Heart left ventricle (tissue), 16 donors: Measurements from ENCODE around the gene CEACAM1. TPM values are rescaled to one million over a fixed set of nuclear protein-coding genes. Genes with fewer than 3 reads are reported as not detected.

Experiments used
- ATAC-seq, 4 donors: fragments of 200-7000 bp; cut with Tn5 transposase; one replicate each; pipeline ENCODE4 v1.9.1; 2020 to 2022; ENCODE audit warnings: moderate library complexity in 4 of 4, mild to moderate bottlenecking in 3 of 4, moderate number of reproducible peaks in 1 of 4
- DNase-seq, 5 donors: peaks; one replicate each; pipeline ENCODE4 v3.0.0-alpha.2; 2020
- H3K27ac ChIP-seq, 12 donors: fragments of 200-600 bp; sonication (generic) in 4 of 12; one replicate each; pipeline versions ENCODE4 v1.5.0 to v1.8.0; 2016 to 2022; ENCODE audit warnings: mild to moderate bottlenecking in 2 of 12
- H3K27me3 ChIP-seq, 9 donors: fragments of 200-600 bp; sonication (generic) in 2 of 9; one replicate each; pipeline versions ENCODE4 v1.5.1 to v1.8.0; 2016 to 2022; ENCODE audit warnings: mild to moderate bottlenecking in 3 of 9
- H3K36me3 ChIP-seq, 9 donors: fragments of 200-600 bp; sonication (generic) in 2 of 9; one replicate each; pipeline versions ENCODE4 v1.5.0 to v1.8.0; 2018 to 2022; ENCODE audit warnings: mild to moderate bottlenecking in 2 of 9
- H3K4me1 ChIP-seq, 12 donors: fragments of 200-600 bp; sonication (generic) in 4 of 12; one replicate each; pipeline versions ENCODE4 v1.5.0 to v1.8.0; 2016 to 2022; ENCODE audit warnings: mild to moderate bottlenecking in 3 of 12
- H3K4me3 ChIP-seq, 12 donors: fragments of 200-600 bp; sonication (generic) in 4 of 12; one replicate each; pipeline versions ENCODE4 v1.5.0 to v1.8.0; 2017 to 2022; ENCODE audit warnings: mild to moderate bottlenecking in 9 of 12, moderate library complexity in 4 of 12
- H3K9me3 ChIP-seq, 12 donors: fragments of 200-600 bp; sonication (generic) in 4 of 12; one replicate each; pipeline versions ENCODE4 v1.5.0 to v1.8.0; 2016 to 2022; ENCODE audit warnings: mild to moderate bottlenecking in 1 of 12
- CTCF ChIP-seq, 12 donors: fragments of 200-600 bp; sonication (generic) in 4 of 12; IDR thresholded peaks; one replicate each; pipeline versions ENCODE4 v1.5.0 to v1.8.0; 2018 to 2022; ENCODE audit warnings: antibody characterized with exemption in 12 of 12, mild to moderate bottlenecking in 5 of 12
- POLR2A ChIP-seq, 2 donors: fragments of 450-650 bp; IDR thresholded peaks; one replicate each; pipeline ENCODE4 v1.6.1; 2017; ENCODE audit warnings: antibody characterized with exemption in 2 of 2, mild to moderate bottlenecking in 2 of 2, moderate library complexity in 2 of 2
- WGBS, 4 donors: extraction: QIAGEN DNeasy Blood & Tissue Kit in 2 of 4; methylation state at CpG; one replicate each; pipeline versions ENCODE4 v1.1.5 to v1.1.7; 2013 to 2018; 5-methylcytosine and 5-hydroxymethylcytosine counted together
- intact Hi-C, 10 donors: fragments of 100-400 bp; cut with DNase I; formaldehyde crosslinking; loops; one replicate each; pipeline versions ENCODE4 v1.11.1 to v1.14.2; 2022
- polyA plus RNA-seq, 2 donors: library from polyadenylated mRNA; stranded (reverse); fragments of 200-250 nt; gene quantifications; one replicate each; pipeline ENCODE4 v1.2.3, GENCODE V29; 2013
- total RNA-seq, 9 donors: library from RNA; depleted of rRNA in 2 of 9; stranded (reverse); fragments of >200 nt in 2 of 9; fragmentation: NEBNext Ultra II Directional in 3 of 9; extraction: Animal tissue kit (Norgen Biotek cat#: 25700) in 3 of 9; gene quantifications; one replicate each; pipeline versions ENCODE4 v1.1.0 to v1.2.4, GENCODE V29; 2016 to 2023
- donor health status: ischemic (EF 13 %, LVEDD 7.1; RV severe dilation, severe dysfunction).
- donor health status: healthy with polysubstance abuse.
- donor health status: DM: no; HTN: yes; CAD: no.
- donor health status: DM: no; HTN: no; CAD: no.
- donor health status: ischemic (EF 25% LVEDD 6.9; RV normal size, moderate dysfunction).
- donor health status: ischemic (EF 25% LVEDD 5.7; RV mildly dilated, moderate dysfunction).
- donor health status: healthy.
- donor health status: DM: yes; HTN: yes; CAD: no.
- donor health status: ischemic (EF 35%, LVEDD 5.7; RV mildly dilated, moderate dysfunction).
- donor health status: nonischemic (EF 11% LVEDD 7.7; RV severe dilation, severe dysfunction).
- donor health status: DM: yes; HTN: yes; CAD: no.
- donor health status: PGD.
- donor health status: ischemic (EF 29% LVEDD 5.4; RV normal size, mild dysfunction).
- donor health status: nonischemic (EF 23%, LVEDD 6.1; RV moderate dilation, normal function).

The CEACAM1 gene
- total and polyA plus RNA-seq, 11 donors: 1.3 to 8.3 (median 2.4) TPM

GRCh38 chr19:42477117-42477516 lies 51.2 kb downstream of the CEACAM1 start:
- Histone ChIP-seq H3K36me3 (no peaks in the 10 kb centered on the region), H3K4me3 (no peak overlapping the region), H3K27me3 (no peaks in the 10 kb centered on the region), H3K27ac (no peak overlapping the region), H3K9me3 (no peaks in the 10 kb centered on the region), H3K4me1 (peaks cover 0 to 19% (median 0%) of the 10 kb centered on the region in 12 donors)
- TF ChIP-seq CTCF (IDR thresholded peaks at IDR 0.05): no peak
- no peak for TF ChIP-seq POLR2A (IDR thresholded peaks at IDR 0.05)
- 91 to 100% (median 97%) methylated on average over 2 of the region's 2 CpGs for WGBS, 4 donors
- no peak for ATAC-seq
- DNase-seq: no peak
- intact Hi-C loops: no loop called here

- no peaks in the 10 kb centered on the region for H3K27me3 ChIP-seq
- no peak for ATAC-seq
- H3K4me1 ChIP-seq: peaks cover 0 to 5% (median 0%) of the 10 kb centered on the region in 12 donors
- TF ChIP-seq POLR2A (IDR thresholded peaks at IDR 0.05) (no peak), CTCF (IDR thresholded peaks at IDR 0.05) (no peak)
- intact Hi-C loops: no loop called here
- no peak for DNase-seq
- H3K4me3 ChIP-seq: no peak overlapping the region
- WGBS, 4 donors: 64 to 80% (median 76%) methylated on average over 4 of the region's 4 CpGs
- no peak overlapping the region for H3K27ac ChIP-seq
- no peaks in the 10 kb centered on the region for H3K9me3 ChIP-seq
- no peaks in the 10 kb centered on the region for H3K36me3 ChIP-seq
Measured at GRCh38 chr19:42475366-42475765, 52.9 kb downstream of the CEACAM1 start.

- intact Hi-C loops: no loop called here
- Histone ChIP-seq H3K27me3 (no peaks in the 10 kb centered on the region), H3K27ac (no peak overlapping the region), H3K4me3 (no peak overlapping the region), H3K9me3 (no peaks in the 10 kb centered on the region), H3K4me1 (peaks cover 0 to 4% (median 0%) of the 10 kb centered on the region in 12 donors), H3K36me3 (no peaks in the 10 kb centered on the region)
- 59 to 64% (median 62%) methylated on average over 4 of the region's 4 CpGs for WGBS, 4 donors
- ATAC-seq: no peak
- no peak for TF ChIP-seq POLR2A (IDR thresholded peaks at IDR 0.05)
- TF ChIP-seq CTCF (IDR thresholded peaks at IDR 0.05): no peak
- DNase-seq: no peak
Measured at GRCh38 chr19:42474743-42475142, 53.5 kb downstream of the CEACAM1 start.

- intact Hi-C loops: no loop called here
- no peaks in the 10 kb centered on the region for H3K27me3 ChIP-seq
- WGBS, 4 donors: 53 to 69% (median 61%) methylated on average over 6 of the region's 6 CpGs
Measured at GRCh38 chr19:42473686-42474085, 54.6 kb downstream of the CEACAM1 start.

More at GRCh38 chr19:42473686-42474085, 54.6 kb downstream of the CEACAM1 start:
- DNase-seq: no peak
- no peaks in the 10 kb centered on the region for H3K9me3 ChIP-seq
- no peaks in the 10 kb centered on the region for H3K36me3 ChIP-seq
- no peak overlapping the region for H3K4me3 ChIP-seq
- H3K27ac ChIP-seq: no peak overlapping the region
- H3K4me1 ChIP-seq: peaks cover 0 to 6% (median 0%) of the 10 kb centered on the region in 12 donors
- no peak for TF ChIP-seq POLR2A (IDR thresholded peaks at IDR 0.05)
- TF ChIP-seq CTCF (IDR thresholded peaks at IDR 0.05): no peak
- ATAC-seq: no peak
